ENCODE results near the gene ZNG1B. TPM values are rescaled to one million over a fixed set of nuclear protein-coding genes. Genes with fewer than 3 reads are reported as not detected.
"Not testable (repeated sequence)": the region's sequence is repeated elsewhere in the genome, so short reads cannot be mapped to it uniquely, and the experiment has no call there.

ZNG1B gene
- total RNA-seq, 3 donors from 2014 or later, result 29.9 to 51.1 (median 41.6) TPM

DNA sequence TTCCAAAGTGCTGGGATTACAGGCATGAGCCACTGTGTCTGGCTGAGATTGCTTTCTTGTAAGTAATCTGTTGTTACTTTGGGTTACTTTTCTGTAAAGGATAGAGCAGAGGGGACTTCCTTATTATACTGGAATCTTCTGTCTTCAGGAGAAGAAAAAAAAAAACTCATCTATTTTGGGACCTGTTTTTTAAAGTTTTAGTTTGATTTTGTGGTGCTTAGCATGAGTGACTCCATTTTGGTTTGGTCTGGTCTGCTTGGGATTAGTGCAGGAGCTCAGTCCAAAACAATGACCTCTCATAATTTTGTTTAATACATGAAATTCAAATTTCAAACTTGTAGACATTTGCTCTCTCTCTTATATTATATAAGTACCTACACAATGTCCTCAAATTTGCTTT lies 4.0 kb upstream of the ZNG1B start:
- H3K4me1 ChIP-seq; H3K27ac ChIP-seq; intact Hi-C loops (cut with DNase I; ENCODE audit: low total_unique reads); H3K36me3 ChIP-seq; H3K9me3 ChIP-seq; H3K4me3 ChIP-seq; DNase-seq (ENCODE audit: low spot score in 2 of 2); H3K27me3 ChIP-seq: not testable (repeated sequence)

DNA sequence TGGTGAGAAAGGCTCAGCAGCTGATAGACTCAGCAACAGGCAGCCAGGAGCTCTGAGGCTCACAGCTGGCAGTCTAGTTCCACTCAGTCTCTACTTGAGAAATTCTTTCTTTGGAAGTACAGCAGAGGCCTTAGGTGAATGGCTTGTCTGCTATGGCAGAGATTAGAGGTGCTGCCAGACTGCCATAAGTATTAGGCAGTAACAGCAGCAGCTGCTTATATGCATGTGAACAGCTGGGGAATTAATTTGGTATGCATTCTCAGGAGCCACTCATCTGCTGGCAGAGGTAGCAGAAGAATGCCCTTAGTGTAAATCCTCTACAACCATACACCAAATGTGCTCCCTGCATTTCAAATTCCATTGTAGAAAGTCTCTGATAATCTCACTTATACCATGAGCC lies 28.3 kb downstream of the ZNG1B start:
- H3K9me3 ChIP-seq; intact Hi-C loops (cut with DNase I; ENCODE audit: low total_unique reads); H3K36me3 ChIP-seq; H3K4me3 ChIP-seq; DNase-seq (ENCODE audit: low spot score in 2 of 2); H3K27ac ChIP-seq; H3K27me3 ChIP-seq; H3K4me1 ChIP-seq: not testable (repeated sequence)

DNA sequence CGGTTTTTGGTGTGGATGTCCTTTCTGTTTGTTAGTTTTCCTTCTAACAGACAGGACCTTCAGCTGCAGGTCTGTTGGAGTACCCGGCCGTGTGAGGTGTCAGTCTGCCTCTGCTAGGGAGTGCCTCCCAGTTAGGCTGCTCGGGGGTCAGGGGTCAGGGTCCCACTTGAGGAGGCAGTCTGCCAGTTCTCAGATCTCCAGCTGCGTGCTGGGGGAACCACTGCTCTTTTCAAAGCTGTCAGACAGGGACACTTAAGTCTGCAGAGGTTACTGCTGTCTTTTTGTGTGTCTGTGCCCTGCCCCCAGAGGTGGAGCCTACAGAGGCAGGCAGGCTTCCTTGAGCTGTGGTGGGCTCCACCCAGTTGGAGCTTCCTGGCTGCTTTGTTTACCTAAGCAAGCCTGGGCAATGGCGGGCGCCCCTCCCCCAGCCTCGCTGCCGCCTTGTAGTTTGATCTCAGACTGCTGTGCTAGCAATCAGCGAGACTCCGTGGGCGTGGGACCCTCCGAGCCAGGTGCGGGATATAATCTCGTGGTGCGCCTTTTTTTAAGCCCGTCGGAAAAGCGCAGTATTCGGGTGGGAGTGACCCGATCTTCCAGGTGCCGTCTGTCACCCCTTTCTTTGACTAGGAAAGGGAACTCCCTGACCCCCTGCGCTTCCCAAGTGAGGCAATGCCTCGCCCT lies 39.3 kb downstream of the ZNG1B start:
- DNase-seq (ENCODE audit: low spot score in 2 of 2); H3K27me3 ChIP-seq; H3K4me3 ChIP-seq; H3K27ac ChIP-seq; H3K36me3 ChIP-seq; intact Hi-C loops (cut with DNase I; ENCODE audit: low total_unique reads); H3K4me1 ChIP-seq; H3K9me3 ChIP-seq: not testable (repeated sequence)

DNA sequence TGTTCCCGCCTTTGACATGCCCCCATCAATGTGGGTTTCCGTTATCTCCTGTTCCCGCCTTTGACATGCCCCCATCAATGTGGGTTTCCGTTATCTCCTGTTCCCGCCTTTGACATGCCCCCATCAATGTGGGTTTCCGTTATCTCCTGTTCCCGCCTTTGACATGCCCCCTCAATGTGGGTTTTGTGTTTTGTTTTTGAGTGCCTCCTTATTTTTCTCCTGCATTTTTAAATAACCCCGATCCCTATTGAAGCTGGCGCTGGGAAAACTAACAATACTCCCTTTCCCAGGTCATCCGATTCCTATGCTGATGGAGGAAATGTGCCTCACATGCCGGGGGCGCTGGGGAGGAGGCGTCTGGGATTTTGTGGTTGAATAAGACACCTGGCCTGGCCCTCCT lies 59.0 kb downstream of the ZNG1B start:
- H3K27me3 ChIP-seq; H3K4me3 ChIP-seq; H3K4me1 ChIP-seq; H3K36me3 ChIP-seq; H3K27ac ChIP-seq; H3K9me3 ChIP-seq; intact Hi-C loops (cut with DNase I; ENCODE audit: low total_unique reads); DNase-seq (ENCODE audit: low spot score in 2 of 2): not testable (repeated sequence)

DNA sequence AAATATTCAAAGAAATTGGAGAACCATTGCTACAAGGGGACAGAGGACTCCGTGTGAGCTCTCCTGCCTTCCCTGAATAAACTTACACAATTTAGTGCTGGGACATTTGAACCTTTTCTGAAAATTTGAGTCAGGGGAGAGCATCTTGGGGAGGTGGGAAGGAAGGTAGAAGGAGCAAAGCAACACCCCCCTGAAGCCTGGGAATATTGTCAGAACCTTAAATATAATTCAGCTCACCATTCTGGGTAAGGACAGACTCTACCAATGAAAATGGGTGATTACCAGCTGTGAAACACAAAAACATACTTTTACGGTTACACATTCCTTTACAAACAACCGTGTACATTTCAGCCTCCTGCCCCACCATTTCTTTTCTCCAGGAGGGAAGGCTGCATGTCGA lies 60.9 kb downstream of the ZNG1B start, which contains the start of gene FOXD4L1:
Gene FOXD4L1 (plus strand): TSS at position 301 of the 400 bp plus-strand sequence. CDS start 592 bp downstream, outside the sequence.
- H3K4me1 ChIP-seq; intact Hi-C loops (cut with DNase I; ENCODE audit: low total_unique reads); H3K27me3 ChIP-seq: not testable (repeated sequence)

DNA sequence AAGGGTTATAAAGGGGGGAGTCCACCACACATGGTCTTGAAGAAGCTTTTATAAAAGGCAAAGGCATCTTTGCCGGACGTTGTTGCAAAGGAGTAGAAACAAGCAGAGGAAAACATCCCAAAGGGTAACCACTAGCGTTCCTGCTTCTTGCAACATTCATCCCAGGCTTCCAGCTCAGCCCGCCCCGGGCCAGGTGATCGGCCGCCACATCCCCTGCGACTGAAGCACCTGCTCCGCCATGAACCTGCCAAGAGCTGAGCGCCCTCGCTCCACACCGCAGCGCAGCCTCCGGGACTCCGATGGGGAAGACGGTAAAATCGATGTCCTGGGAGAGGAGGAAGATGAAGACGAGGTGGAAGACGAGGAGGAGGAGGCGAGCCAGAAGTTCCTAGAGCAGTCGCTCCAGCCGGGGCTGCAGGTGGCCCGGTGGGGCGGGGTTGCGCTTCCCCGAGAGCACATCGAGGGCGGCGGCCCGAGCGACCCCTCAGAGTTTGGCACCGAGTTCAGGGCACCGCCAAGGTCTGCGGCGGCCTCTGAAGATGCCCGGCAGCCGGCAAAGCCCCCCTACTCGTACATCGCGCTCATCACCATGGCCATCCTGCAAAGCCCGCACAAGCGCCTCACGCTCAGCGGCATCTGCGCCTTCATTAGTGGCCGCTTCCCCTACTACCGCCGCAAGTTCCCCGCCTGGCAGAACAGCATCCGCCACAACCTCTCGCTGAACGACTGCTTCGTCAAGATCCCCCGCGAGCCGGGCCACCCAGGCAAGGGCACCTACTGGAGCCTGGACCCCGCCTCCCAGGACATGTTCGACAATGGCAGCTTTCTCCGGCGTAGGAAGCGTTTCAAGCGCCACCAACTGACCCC lies 61.8 kb downstream of the ZNG1B start:
- H3K4me3 ChIP-seq; H3K9me3 ChIP-seq; H3K27me3 ChIP-seq; H3K36me3 ChIP-seq; intact Hi-C loops (cut with DNase I; ENCODE audit: low total_unique reads); H3K4me1 ChIP-seq; DNase-seq (ENCODE audit: low spot score in 2 of 2); H3K27ac ChIP-seq: not testable (repeated sequence)

More for the DNA sequence above, 60.9 kb downstream of the ZNG1B start, which contains the start of gene FOXD4L1:
- not testable (repeated sequence) for H3K9me3 ChIP-seq; H3K36me3 ChIP-seq; H3K4me3 ChIP-seq; H3K27ac ChIP-seq; DNase-seq (ENCODE audit: low spot score in 2 of 2)

DNA sequence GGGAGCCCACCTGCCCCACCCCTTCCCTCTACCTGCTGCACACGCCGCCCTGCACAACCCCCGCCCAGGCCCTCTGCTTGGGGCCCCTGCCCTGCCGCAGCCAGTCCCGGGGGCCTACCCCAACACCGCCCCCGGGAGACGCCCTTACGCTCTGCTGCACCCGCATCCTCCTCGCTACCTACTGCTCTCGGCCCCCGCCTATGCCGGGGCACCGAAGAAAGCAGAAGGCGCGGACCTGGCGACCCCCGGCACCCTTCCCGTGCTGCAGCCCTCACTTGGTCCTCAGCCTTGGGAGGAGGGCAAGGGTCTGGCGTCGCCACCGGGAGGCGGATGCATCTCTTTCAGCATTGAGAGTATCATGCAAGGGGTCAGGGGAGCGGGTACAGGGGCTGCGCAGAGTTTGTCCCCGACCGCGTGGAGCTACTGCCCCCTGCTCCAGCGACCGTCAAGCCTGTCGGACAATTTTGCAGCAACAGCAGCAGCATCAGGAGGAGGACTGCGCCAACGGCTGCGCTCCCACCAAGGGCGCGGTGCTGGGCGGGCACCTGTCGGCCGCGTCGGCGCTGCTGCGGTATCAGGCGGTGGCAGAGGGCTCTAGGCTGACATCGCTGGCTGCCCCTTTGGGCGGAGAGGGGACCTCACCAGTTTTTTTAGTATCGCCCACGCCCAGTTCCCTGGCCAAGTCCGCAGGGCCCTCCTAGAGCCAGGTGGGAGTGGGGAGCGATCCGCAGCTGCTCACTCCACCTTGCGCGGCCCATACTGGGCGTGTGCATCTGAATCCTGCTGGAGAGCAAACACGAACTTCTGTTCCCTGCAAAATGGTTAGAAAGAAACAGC lies 62.6 kb downstream of the ZNG1B start:
- H3K27ac ChIP-seq; H3K9me3 ChIP-seq; DNase-seq (ENCODE audit: low spot score in 2 of 2); H3K4me1 ChIP-seq; H3K4me3 ChIP-seq; H3K27me3 ChIP-seq; intact Hi-C loops (cut with DNase I; ENCODE audit: low total_unique reads); H3K36me3 ChIP-seq: not testable (repeated sequence)

DNA sequence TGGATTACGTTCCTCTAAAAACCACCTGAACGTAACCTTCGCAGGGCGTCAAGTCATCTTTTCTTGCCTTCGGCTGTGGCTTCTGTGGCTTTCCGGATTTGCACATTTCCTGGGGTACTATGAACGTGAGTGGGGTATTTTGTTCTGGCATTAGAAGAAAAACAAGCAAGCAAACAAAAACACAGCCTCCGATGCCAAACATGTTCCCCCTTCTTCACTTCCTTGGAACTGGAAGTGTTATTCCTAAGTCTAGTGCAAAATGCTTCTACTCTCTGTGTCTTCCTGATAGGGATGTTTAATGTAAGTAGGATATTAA lies 63.2 kb downstream of the ZNG1B start:
- H3K4me3 ChIP-seq; H3K27ac ChIP-seq; H3K27me3 ChIP-seq; DNase-seq (ENCODE audit: low spot score in 2 of 2); H3K4me1 ChIP-seq; intact Hi-C loops (cut with DNase I; ENCODE audit: low total_unique reads); H3K9me3 ChIP-seq; H3K36me3 ChIP-seq: not testable (repeated sequence)

DNA sequence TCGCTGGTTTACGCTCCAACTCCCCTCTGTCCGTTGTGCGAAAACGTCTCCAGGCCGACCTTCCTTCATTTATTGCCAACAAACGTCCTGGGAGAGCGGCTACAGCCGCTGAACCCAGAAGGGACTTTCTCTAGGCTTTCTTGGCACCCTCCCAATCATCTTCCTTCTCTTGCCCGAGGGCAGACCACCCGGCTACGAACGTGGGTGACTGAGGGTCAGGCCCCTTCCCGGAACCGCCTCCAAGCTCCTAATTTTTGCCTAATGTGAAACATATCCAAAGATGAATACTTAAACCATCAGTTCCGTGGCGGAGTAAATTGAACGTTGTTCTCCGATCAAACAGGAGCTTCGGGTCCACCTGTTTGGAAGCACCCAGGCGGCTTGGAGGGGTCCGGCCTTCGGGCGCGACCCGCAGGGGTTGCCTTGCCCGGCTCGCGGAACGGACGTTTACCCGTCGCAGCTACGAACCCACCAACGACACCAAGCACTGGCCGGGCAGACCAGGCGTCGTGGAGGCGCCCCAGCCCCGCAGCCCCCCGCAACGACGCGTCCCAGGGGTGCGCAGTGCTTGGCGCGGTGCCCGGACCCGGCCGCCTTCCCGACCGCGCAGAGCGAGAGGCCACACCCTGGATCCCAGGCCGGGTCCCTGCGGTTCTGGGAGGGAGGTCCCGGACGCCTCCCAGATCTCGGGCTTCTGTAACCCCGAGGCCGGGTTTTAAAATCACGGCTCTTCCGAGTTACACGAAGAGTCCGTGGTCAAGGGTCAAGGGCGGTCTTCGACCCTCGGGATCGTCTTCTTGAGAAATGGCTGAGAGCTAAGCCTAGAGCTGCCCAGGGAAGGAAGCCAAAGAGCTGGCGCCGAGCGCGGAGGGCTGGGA lies 65.0 kb downstream of the ZNG1B start:
- H3K4me1 ChIP-seq; H3K27me3 ChIP-seq; H3K27ac ChIP-seq; H3K9me3 ChIP-seq; H3K36me3 ChIP-seq; intact Hi-C loops (cut with DNase I; ENCODE audit: low total_unique reads); DNase-seq (ENCODE audit: low spot score in 2 of 2): not testable (repeated sequence)
- peak overlapping the region in 2 of 3 donors; percentile 29 to 72 for H3K4me3 ChIP-seq

DNA sequence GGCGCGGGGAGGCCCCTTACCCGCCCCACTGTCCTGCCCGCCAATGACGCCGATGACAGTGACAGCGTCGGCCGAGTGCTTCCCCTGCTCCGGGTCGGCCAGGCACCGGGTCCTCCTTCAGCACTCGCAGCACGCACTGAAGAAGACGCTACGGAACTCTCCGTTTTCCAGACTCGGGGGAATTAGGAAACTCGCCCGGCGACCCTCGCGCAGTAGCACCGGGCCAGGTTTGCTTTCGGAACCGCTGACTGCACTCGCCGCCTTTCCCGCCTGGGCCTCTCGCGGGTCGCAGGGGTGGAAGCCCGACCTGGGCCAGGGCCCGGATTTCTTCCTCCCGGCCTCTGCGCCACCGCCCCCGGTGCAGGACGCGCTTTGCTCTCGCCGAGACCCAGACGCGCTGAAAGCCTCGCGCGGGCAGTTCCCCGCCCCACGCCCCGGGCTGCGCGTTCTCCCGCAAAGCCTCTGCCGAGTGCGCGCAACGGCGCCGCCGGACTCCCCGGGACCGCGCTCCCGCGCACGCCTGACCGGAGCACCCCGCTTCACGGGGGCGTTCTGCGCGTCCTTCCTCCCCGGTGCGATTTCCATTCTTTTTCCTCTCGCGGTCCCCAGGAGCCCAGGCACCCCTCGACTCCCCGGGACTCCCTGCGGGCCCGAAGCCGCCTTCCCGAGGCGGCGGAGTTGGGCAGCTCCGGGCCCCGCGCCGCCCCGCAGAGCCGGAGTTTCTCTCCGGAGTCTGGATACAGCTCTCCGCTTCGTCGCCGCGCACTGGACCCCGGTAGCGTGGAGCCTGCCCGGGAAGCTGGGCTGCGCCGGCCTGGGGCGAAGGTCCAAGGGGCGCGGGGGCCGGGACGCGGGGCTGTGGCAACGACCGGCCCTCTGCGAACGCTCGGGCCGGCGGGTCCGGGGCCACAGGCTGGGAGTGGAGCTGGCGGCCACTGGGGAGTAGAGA lies 65.9 kb downstream of the ZNG1B start:
- intact Hi-C loops (cut with DNase I; ENCODE audit: low total_unique reads); DNase-seq (ENCODE audit: low spot score in 2 of 2); H3K27ac ChIP-seq; H3K27me3 ChIP-seq; H3K4me1 ChIP-seq; H3K9me3 ChIP-seq; H3K36me3 ChIP-seq: not testable (repeated sequence)
- peak overlapping the region in 2 of 3 donors; percentile 29 to 72 for H3K4me3 ChIP-seq

DNA sequence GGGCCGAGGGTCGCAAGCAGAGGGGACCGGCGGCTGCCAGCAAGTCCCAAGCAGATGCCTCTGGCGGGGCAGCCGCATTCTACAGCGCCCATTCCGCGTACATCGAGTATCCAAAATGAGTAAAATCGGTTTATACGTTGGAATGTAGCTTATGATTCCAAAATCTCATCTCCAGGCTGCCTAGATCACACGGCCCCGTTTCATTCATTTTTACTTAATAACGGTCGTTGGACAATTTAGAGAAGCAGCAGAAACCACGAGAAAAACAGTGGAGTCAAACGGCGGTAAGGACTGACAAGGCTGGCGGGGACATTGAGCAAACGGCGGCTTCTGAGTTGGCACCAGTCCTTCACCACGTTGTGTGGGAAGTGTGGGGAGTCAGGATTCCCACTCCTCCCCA lies 66.6 kb downstream of the ZNG1B start:
- H3K4me3 ChIP-seq, result peak overlapping the region in 1 of 3 donors; percentile 72
- H3K27me3 ChIP-seq; DNase-seq (ENCODE audit: low spot score in 2 of 2): not testable (repeated sequence)

More for the DNA sequence above, 66.6 kb downstream of the ZNG1B start:
- H3K27ac ChIP-seq; H3K4me1 ChIP-seq; H3K9me3 ChIP-seq; intact Hi-C loops (cut with DNase I; ENCODE audit: low total_unique reads); H3K36me3 ChIP-seq: not testable (repeated sequence)

Data from breast epithelium (tissue), 4 donors.